HG02870 (cell line): ENCODE results near the gene PTPRG.

Source experiments
- ATAC-seq: cut with Tn5 transposase; IDR thresholded peaks from one replicate; pipeline ENCODE4 v1.9.1; 2021; ENCODE audit warnings: mild to moderate bottlenecking, moderate library complexity; ENCODE audit not compliant: unreplicated experiment

The PTPRG gene

GRCh38 chr3:61877359-61878138 is 316.2 kb downstream of the PTPRG start:
- peak; percentile 61 for ATAC-seq

GRCh38 chr3:61882253-61882652 is 320.9 kb downstream of the PTPRG start:
- ATAC-seq, result no peak

GRCh38 chr3:61884794-61885193 is 323.4 kb downstream of the PTPRG start:
- ATAC-seq, result no peak

- ATAC-seq, result no peak
Observed at GRCh38 chr3:61885414-61885813, 324.0 kb downstream of the PTPRG start.

- ATAC-seq, result no peak
Observed at GRCh38 chr3:61887206-61887605, 325.8 kb downstream of the PTPRG start.

- ATAC-seq, result no peak
Observed at GRCh38 chr3:61889259-61889658, 327.9 kb downstream of the PTPRG start.

GRCh38 chr3:61890167-61890566 is 328.8 kb downstream of the PTPRG start:
- no peak for ATAC-seq

- no peak for ATAC-seq
Observed at GRCh38 chr3:61890586-61890985, 329.2 kb downstream of the PTPRG start.

- ATAC-seq, result no peak
Observed at GRCh38 chr3:61892891-61893290, 331.5 kb downstream of the PTPRG start.

- no peak for ATAC-seq
Observed at GRCh38 chr3:61893840-61894566, 332.6 kb downstream of the PTPRG start.

GRCh38 chr3:61894988-61895935 is 333.9 kb downstream of the PTPRG start:
- peak; percentile 93 for ATAC-seq

GRCh38 chr3:61896251-61896650 is 334.9 kb downstream of the PTPRG start:
- ATAC-seq, result no peak

- no peak for ATAC-seq
Observed at GRCh38 chr3:61897848-61898247, 336.5 kb downstream of the PTPRG start.

- ATAC-seq, result no peak
Observed at GRCh38 chr3:61899700-61900462, 338.5 kb downstream of the PTPRG start.

- no peak for ATAC-seq
Observed at GRCh38 chr3:61901496-61901895, 340.1 kb downstream of the PTPRG start.

GRCh38 chr3:61901986-61902385 is 340.6 kb downstream of the PTPRG start:
- no peak for ATAC-seq

- ATAC-seq, result no peak
Observed at GRCh38 chr3:61903074-61903473, 341.7 kb downstream of the PTPRG start.

GRCh38 chr3:61903931-61904657 is 342.7 kb downstream of the PTPRG start:
- ATAC-seq, result peak; percentile 45

- ATAC-seq, result no peak
Observed at GRCh38 chr3:61907210-61907795, 345.9 kb downstream of the PTPRG start.
